ENCODE measurements around the gene TPRG1. TPM values are rescaled to one million over a fixed set of nuclear protein-coding genes. Genes with fewer than 3 reads are reported as not detected.

TPRG1 gene
- total RNA-seq, 4 donors from 2014 or later: 1.3 to 3.0 (median 2.5) TPM

GRCh38 chr3:189292667-189293484 lies 121.1 kb downstream of the TPRG1 start:
- Histone ChIP-seq H3K36me3 (no peaks in the 10 kb centered on the region), H3K4me3 (no peak overlapping the region), H3K27ac (no peak overlapping the region), H3K4me1 (no peaks in the 10 kb centered on the region), H3K27me3 (no peaks in the 10 kb centered on the region), H3K9me3 (no peaks in the 10 kb centered on the region)
- ATAC-seq: no peak
- TF ChIP-seq POLR2AphosphoS5 (IDR thresholded peaks at IDR 0.05) (no peak), EP300 (IDR thresholded peaks at IDR 0.05) (no peak), CTCF (IDR thresholded peaks at IDR 0.05) (no peak), POLR2A (IDR thresholded peaks at IDR 0.05) (no peak)
- WGBS, 2 donors (ENCODE audit: low coverage in 1 of 2): 37 to 69% methylated on average over 3 to 5 of the region's 6 CpGs

- ATAC-seq: no peak
- no peaks in the 10 kb centered on the region for H3K27me3 ChIP-seq
- H3K4me1 ChIP-seq: no peaks in the 10 kb centered on the region
- no peaks in the 10 kb centered on the region for H3K36me3 ChIP-seq
- H3K4me3 ChIP-seq: no peak overlapping the region
- no peak for TF ChIP-seq EP300 (IDR thresholded peaks at IDR 0.05)
- TF ChIP-seq CTCF (IDR thresholded peaks at IDR 0.05): no peak
- TF ChIP-seq POLR2AphosphoS5 (IDR thresholded peaks at IDR 0.05): no peak
- no peak for TF ChIP-seq POLR2A (IDR thresholded peaks at IDR 0.05)
- WGBS, 2 donors (ENCODE audit: low coverage in 1 of 2): 98% methylated on average over 5 of the region's 5 CpGs
- H3K9me3 ChIP-seq: no peaks in the 10 kb centered on the region
- H3K27ac ChIP-seq: no peak overlapping the region
Observed at GRCh38 chr3:189294649-189295048, 122.9 kb downstream of the TPRG1 start.

- Histone ChIP-seq H3K9me3 (no peaks in the 10 kb centered on the region), H3K36me3 (no peaks in the 10 kb centered on the region), H3K4me1 (no peaks in the 10 kb centered on the region), H3K4me3 (no peak overlapping the region), H3K27ac (no peak overlapping the region), H3K27me3 (no peaks in the 10 kb centered on the region)
- no peak for TF ChIP-seq CTCF (IDR thresholded peaks at IDR 0.05)
- no peak for TF ChIP-seq POLR2AphosphoS5 (IDR thresholded peaks at IDR 0.05)
- TF ChIP-seq POLR2A (IDR thresholded peaks at IDR 0.05): no peak
- no peak for TF ChIP-seq EP300 (IDR thresholded peaks at IDR 0.05)
- WGBS, 2 donors (ENCODE audit: low coverage in 1 of 2): 87 to 95% methylated on average over 3 of the region's 3 CpGs
- ATAC-seq: no peak
Observed at GRCh38 chr3:189295089-189295488, 123.3 kb downstream of the TPRG1 start.

GRCh38 chr3:189297932-189298331 lies 126.2 kb downstream of the TPRG1 start:
- no peak overlapping the region for H3K27ac ChIP-seq
- 91 to 94% methylated on average over 4 of the region's 4 CpGs for WGBS, 2 donors (ENCODE audit: low coverage in 1 of 2)
- no peaks in the 10 kb centered on the region for H3K36me3 ChIP-seq
- H3K27me3 ChIP-seq: no peaks in the 10 kb centered on the region
- H3K4me1 ChIP-seq: no peaks in the 10 kb centered on the region
- ATAC-seq: no peak
- no peak overlapping the region for H3K4me3 ChIP-seq
- H3K9me3 ChIP-seq: no peaks in the 10 kb centered on the region
- no peak for TF ChIP-seq POLR2A (IDR thresholded peaks at IDR 0.05)
- TF ChIP-seq POLR2AphosphoS5 (IDR thresholded peaks at IDR 0.05): no peak
- no peak for TF ChIP-seq EP300 (IDR thresholded peaks at IDR 0.05)
- no peak for TF ChIP-seq CTCF (IDR thresholded peaks at IDR 0.05)

Measured in gastroesophageal sphincter (tissue), 4 donors.